Germinal center (tissue), 1 donor: ENCODE measurements around the gene KCNQ2.

Source experiments
- DNase-seq: peaks from one replicate; pipeline ENCODE4 v3.0.0; 2012; ENCODE audit warnings: mixed read lengths, low spot score

KCNQ2 gene

DNA sequence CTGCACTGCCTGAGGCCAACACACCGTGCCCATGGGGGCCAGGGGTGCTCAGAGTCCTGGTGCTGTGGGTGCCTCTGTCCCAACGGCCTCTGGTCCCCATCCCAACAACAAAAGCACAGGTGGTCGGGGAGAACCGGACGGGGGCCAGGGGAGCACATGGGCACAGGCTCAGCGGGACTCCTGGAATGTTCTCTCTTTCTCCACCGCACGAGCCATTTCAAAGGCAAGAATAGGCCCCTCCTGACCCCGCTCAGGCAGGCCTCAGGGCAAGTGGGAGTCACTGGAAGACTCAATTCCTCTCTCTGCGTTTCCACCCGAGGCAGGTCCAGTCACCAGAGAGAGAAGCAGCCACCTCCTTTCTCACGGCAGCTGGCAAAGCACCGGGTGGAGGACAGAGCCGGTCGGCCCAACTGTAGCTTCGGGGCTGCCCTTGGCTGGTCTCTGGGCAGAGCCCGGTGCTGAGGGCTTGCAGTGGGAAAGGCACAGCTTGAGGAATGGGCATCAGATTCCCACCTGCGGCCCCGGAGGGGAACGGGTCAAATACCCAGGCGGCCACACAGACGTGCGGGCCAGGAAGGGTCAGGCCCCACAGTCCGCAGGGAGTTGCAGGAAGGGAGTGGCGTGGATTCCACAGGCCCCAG lies 55.2 kb downstream of the KCNQ2 start:
- no peak for DNase-seq

DNA sequence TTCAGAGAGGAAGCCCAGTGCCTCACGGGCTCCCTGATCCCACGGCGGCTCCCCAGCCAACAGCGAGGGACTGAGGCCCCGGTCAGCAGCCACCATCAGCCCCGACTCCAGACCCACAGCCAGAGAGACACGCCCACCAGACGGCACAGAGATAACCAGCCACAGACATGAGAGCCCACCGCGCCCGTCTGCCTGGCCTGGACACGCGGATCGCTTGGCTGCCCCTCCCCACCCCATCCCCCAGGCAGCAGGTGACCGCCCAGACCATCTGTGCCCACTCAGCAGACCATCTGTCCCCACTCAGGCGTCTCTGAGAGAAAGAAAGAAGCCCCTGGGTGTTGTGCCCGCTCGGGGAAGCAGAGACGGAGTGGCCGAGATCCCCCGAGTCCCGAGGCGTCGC lies 55.8 kb downstream of the KCNQ2 start:
- DNase-seq: no peak

DNA sequence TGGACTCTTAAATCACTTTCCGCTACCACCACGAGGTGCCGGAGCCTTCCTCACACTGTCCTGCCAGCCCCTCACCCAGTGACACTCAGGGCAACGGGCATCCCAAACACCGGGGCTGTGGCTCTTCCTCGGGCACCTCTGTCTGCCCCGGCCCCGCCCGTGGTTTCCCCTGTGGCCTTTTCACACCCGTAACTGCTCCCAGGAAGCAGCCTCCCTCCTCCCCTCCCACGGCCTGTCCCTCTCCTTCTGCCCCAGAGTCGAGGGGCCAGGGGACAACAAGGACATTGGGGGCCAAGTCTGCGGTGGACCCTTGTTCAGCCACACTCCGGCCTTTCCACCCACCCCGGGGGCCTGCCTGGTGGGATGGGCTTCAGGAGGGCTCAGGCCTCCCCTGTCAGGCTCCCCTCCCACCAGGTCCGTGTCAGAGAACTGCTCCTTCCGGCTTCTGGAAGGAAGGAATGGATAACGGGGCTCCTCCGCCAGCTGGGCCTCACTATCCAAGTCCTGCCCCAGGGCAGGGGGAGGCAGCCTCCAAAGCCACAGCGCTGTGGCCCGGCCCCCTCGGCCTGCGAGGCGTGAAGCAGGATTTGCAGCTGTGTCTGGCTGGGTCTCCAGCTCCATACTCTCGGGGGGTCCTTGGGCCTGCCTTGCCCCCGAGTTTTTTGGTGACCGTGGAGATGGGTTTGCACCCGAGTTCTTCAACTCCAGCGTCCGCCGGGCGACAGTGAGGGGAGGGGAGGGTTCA lies 56.6 kb downstream of the KCNQ2 start:
- no peak for DNase-seq

DNA sequence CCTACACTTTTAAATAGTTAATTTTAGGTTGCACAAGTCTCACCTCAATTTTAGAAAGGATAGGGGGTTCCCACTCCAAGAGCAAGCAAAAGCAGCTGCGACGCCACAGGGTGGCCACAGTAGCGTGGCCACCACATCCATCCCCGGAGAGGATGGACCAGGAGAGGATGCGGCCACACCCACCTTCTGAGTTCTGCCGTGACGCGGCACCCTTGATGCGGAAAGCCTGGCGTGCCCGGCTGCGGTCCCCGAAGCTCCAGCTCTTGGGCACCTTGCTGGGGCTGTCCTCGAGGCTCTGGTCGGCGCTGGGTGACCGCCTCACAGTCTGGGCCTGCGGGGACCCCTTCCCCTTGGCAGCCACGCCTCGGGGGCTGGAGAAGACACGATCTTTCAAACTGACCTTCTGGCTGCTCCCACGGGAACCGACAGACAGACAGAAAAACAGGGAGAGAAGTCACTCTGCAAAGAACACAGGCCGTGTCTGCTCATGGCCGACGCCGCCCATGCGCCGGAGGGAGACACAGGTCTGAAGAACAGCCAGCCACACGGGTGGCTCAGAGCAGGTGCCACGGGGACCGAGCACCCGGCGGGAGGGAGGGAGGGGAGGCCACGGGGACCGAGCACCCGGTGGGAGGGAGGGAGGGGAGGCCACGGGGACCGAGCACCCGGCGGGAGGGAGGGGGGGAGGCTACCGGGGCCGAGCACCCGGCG lies 57.6 kb downstream of the KCNQ2 start:
- no peak for DNase-seq

DNA sequence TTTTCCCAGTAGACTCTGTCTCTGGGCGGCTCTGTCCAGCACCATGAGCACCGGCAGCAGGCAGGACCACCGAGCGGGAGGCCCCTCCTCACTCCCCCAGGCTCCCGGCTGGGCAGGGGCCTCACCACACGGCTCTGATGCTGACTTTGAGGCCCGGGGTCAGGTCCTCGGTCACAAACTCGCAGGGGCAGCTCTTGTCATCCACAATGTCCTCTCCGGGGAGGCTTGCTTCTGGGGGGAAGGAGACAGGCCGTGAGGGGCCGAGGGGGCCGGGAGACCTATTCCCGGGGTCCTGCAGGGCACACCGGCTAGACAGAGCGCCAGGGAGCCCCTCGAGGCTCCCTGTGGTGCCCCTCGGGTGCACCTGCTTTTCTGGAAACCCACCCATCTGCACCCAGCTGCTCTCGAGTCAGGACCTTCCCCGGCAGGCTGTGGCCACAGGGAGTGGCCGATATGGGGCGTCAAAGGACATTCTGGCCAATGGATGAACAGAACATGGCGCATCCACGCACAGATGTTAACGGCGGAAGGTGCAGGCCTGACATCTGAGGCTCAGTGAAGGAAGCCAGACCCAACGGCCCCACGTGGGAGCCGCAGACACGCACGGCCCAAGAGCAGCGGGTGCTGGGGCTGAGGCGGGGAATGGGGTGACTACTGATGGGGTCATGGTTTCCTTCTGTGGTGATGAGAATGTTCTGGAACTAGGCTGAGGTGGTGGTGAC lies 58.3 kb downstream of the KCNQ2 start:
- DNase-seq: no peak

DNA sequence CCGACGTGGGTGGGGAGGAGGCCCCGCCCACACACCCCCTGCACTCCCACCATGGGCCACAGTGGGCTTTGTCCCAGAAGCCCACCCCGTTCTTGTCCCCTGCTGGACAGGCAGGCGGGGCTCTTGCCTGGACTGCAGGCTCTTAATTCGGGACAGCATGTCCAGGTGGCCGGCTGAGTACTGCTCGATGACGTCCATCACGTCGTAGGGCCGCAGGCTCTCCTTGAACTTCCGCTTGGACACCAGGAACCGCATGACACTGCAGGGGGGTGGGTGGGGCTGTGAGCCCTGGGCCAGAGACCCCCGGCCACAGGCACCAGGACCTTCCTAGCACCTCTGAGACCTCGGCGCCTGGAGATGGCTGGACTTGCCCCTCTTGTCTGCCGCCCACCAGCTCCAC lies 59.1 kb downstream of the KCNQ2 start:
- no peak for DNase-seq

DNA sequence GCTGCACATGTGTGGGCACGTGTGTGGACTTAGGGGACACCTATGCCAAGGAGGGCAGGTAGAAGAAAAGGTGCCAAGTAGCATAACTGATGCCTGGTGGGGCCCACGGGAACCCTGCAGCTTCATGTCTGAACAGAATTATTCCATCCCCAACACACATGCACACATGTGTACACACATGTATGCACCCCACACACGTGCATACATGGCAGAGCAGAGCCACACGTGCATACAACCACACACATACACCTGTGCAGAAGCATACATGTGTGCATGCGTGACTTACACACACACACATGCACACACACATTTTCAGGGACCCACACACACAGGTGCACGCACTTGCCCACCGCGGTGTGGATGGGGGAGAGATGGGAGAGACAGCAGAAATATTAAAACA lies 59.6 kb downstream of the KCNQ2 start:
- DNase-seq: no peak

DNA sequence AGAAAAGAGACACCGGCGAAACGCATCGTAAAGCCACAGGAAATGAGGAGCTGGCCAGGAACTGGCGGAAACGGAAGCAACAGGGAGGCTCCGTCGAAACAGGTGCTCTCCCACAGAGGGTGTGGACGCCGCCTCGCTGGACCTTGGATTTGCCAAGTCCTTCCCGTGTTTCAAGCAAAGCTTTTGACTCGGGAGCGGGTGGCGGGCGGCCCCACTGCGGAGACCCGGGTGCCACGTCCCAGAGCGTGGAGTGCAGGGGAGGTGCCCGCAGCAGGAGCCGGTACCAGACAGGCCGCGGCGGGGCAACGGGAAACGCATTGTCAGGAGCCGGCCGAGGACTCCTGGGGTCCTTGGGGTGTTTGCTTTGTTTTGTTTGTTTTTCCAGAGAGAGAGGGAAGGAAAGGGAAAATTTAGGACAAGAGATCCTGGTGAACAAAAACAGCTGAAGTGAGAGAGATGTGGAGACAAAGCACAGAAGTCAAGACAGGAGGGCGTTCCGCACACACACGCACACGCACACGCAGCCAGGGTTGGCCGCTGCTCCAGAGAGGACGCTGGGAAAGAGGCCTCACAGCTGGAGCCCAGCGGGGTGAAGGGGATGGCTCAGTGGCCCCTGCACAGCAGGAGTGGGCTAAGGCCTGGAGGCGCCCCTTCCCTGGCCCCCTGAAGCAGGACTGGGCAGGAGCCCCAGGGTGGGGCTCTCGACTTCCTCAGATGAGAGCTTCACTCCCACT lies 60.4 kb downstream of the KCNQ2 start:
- no peak for DNase-seq

DNA sequence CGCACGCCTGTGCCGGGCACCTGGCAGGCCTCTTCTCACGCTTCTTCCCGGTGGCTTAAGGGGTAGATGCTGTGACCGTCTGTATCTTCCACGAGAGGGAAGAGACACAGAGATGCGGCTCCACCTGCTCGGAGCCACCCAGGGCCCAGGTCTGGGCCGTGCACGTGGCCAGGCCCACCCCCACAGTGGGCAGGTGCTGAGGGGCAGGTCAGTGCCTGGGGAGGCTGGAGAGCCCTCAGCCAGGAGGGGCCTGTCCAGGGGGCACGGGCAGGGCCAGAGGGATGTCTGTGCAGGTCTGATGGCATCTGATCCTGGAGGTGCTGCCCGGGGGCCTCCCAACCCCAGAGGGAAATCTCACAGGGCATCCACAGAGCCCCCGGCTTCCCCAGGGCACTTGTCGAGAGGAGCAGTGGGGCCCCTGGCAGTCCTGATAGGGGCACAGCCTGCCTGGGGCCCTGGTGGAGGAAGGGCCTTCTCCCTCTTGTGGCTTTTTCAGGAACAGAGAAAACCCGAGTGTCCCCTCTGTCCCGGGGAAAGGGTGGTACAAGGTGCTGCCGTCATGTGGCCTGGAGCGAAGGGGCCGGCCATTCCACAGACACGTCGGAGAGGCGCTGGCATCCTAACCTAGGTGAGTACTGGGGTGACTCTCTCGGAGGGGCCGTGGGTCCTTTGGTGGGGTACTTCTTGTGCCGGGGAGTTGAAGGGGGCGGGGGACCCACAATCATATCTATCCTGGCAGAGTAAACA lies 61.1 kb downstream of the KCNQ2 start:
- no peak for DNase-seq

DNA sequence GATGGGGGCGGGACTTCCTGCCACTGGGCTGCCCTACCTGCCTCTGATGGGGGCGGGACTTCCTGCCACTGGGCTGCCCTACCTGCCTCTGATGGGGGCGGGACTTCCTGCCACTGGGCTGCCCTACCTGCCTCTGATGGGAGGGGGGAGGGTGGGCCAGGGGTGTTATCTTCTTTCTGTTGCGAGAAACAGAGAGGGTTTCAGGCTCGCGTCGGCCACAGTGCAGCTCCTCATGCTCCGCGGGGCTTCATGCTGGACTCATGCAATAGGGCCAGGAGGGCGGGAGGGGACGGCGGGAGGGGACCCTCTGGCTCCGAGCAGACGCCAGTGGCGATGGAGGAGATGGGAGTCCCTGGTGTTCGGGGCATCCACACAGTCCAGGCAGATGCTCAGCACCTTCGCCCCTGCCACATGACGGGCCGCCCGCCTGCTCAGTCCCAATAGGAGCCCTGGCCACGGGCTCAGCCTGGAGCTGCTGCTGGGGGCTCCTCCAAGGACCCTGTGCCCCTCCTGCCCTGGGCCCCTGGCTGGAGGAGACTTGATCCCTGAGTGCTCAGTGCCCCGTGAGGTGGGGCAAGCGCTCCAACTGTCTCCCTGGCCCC lies 62.5 kb downstream of the KCNQ2 start:
- DNase-seq: no peak

DNA sequence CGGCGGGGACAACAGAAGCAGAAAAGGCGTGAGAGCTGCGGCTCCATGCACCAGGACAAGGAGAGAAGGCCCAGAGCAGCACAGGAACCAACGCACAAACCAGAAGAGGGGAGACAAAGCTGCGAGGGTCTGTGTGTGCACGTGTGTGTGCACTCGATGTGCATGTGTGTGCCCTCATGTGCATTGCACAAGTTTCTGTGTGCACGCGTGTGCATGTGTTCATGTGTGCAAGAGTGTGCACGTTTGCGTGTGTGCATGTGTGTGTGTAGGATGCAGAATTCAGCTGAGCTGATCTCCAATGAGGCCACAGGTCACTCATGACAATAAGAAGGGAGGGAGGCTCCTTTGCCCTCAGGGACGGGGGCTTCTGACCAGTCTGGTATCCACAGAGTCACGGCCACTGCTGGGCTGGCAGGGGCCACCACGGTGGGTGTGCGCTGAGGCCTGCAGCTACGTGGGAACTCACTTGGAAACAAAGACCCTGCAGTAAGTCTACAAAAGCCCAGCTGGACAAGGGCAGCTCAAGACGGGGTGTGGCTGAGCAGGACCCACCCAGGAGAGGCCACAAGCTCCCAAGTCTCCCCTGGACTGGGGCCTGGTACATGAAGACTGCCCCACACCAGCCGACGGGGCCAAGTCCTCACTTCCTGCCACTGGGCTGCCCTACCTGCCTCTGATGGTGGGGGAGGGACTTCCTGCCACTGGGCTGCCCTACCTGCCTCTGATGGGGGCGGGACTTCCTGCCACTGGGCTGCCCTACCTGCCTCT lies 63.2 kb downstream of the KCNQ2 start:
- DNase-seq: no peak

DNA sequence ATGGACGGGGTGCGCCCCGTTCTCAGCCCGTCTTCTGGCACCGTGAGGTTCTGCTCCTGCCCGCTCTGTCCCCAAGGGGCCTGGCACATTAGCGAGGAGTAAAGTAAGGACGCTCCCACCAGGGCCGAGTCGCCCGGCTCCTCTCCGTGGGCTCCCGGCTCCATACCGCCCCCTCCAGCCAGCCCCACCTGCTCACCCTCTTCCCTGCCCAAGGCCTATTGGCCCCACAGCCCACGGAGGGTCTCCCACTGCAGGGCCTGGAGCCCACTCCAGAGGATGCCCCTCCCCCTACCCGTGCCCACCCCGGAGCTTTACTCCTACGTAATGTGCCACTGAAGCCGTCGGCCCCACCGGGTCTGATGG lies 63.8 kb downstream of the KCNQ2 start:
- DNase-seq: no peak

DNA sequence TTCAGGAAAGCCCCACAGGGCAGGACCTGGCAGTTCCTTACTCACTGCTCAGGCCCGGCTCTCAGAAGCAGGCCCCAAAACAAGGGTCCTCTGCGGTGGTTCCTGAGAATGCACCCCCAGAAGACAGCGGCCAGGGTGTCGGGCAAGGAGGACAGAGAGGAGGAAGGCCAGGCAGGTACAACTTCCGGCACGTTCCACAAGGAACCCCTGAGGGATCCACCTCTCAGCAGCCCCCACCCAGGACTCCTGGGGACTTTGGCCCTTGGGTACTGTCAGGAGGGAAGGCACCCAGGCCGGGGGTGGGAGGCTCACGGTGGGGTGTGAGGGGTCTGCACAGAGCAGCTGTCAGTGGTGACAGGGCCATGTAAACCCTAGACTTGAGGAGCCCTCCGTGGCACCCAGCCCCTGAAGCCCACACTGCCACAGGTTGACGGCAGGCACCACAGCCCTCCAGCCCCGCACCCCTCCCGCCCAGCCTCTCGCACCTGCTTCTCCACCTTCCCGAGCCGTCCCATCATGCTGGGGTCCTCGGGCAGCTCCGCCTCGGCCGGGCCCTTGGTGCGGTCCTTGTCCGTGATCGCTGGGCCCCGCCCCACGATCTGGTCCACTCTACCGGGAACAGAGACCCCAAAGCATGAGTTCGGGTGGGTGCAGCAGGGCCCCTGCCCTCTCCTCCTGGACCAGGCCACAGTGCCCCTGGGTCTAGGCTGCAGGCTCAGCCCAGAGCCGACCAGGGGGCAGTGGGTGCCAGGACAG lies 64.3 kb downstream of the KCNQ2 start:
- no peak for DNase-seq

DNA sequence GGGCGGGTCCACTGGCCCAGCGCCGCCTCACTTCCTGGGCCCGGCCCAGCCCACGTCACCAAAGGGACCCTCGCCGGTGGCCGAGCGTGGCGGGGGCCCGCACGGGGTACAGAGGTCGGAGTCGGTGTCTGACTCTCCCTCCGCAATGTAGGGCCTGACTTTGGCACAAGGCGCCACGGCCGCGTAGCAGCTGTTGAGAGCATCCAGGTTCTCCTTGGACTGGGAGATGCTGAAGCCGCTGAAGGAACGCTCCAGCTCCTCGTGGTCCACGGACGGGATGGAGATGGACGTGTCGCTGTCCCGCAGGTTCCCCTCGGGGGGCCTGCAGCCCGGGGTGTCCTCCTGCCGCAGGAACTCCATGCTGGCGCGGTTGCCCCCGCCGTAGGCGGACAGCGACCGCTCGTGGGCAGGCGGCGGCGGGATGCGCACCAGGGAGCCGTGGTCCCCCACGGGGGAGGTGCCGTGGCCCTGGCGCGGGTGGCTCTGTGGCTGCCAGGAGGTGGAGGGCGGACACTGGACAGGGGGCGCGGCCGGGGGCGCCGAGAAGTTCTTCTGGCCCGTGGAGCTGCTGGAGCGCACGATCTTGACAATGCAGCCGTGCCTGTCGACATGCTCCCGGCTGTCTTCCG lies 65.7 kb downstream of the KCNQ2 start:
- DNase-seq: no peak

DNA sequence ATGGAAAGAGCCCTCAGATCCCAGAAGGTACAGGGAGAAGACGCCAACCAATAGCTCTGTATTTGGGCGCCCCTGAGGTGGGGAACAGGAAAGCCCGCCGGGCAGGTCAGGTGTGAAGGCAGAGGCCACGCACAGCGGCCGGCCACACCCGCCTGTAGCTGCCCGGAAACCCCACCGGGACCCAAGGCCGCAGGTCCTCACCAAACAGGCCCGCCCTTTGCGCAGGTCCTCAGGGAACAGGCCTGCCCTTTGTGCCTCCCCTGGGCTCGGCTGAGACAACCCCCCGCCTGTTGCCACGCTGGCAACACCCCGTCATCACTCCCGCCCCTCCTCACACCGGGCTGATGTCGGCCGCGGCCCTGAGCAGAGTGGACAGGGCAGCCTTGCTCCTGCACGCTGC lies 66.4 kb downstream of the KCNQ2 start:
- DNase-seq: no peak

DNA sequence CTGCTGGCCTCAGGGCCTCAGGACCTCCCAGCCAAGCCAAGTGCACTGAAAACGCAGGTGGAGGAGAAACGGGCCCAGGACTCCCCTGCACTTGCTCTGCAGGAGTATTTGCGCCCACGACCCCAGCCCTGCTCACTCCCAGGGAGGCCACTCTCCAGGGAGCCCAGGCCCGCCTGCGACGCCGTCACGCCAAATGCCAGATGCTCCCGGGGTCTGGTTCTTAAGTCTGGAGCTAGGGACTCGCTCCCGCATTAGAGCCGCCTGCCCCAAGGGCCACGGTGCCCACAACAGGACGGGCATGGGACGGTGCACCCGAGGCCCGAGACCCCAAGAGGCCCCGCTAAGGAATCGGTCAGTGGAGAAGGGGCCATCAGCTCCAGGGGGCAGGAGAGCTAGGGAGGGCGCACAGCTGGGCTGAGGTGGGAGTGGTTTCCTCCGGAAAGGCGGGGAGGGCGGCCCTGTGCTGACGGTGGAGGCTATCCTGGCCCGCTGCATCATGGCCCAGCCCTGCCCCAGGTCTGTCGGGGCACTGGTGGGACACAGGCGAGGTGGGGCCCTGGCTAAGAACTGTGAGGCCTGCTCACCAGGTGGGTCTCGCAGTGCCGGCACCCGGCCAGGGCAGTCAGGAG lies 67.2 kb downstream of the KCNQ2 start:
- DNase-seq: no peak

DNA sequence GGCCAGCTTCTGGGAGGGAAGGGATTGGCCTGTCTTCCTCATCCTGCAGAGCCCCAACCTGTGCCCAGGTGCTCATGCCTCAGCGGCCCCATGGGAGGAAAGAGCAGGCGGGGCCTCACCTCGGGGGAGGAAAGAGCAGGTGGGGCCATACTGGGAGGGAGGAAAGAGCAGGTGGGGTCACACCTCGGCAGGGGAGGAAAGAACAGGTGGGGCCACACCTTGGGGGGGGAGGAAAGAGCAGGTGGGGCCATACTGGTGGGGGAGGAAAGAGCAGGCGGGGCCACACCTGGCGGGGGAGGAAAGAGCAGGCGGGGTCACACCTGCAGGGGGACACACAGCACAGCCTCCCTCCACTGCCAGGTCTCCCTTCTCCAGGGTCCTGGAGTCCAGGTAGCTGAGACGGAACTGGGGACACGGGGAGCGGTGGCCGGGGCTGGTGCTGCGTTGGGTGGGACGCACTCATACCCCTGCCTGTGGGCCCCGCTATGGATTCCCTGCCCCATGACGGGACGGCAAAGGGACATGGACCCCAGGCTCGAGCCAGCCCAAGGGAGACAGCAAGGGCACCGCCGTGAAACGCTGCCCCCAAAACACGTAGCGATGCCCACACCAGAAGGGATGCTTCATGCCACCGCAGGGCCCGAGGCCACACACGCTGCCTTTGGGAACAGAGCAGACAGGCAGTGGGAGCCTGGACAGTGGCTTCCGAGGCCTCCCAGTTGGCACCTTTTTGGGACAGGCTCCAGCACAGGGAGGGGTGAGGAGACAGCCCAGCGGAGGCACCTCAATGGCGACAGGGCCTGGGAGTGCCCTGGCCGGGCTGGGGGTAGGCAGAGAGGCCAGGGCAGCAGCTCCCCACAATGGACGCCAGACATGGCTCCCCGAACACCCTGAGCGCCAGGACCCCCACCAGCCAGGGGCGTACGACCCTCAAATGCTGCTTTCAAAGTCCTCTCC lies 68.0 kb downstream of the KCNQ2 start:
- DNase-seq: no peak
